Activated CD4-positive, alpha-beta T cell treated with anti-CD3 and anti-CD28 coated beads, Interleukin-2, amount 50 U/mL, for 4 hours (primary cell): Measurements from ENCODE around the gene NSMCE4A.
"Not testable (repeated sequence)": the region's sequence is repeated elsewhere in the genome, so short reads cannot be mapped to it uniquely, and the experiment has no call there.

Experiments
- DNase-seq, 2 experiments: peaks; one replicate each; pipeline ENCODE4 v3.0.0-alpha.2; 2020

NSMCE4A gene, protein sequence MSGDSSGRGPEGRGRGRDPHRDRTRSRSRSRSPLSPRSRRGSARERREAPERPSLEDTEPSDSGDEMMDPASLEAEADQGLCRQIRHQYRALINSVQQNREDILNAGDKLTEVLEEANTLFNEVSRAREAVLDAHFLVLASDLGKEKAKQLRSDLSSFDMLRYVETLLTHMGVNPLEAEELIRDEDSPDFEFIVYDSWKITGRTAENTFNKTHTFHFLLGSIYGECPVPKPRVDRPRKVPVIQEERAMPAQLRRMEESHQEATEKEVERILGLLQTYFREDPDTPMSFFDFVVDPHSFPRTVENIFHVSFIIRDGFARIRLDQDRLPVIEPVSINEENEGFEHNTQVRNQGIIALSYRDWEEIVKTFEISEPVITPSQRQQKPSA

DNA sequence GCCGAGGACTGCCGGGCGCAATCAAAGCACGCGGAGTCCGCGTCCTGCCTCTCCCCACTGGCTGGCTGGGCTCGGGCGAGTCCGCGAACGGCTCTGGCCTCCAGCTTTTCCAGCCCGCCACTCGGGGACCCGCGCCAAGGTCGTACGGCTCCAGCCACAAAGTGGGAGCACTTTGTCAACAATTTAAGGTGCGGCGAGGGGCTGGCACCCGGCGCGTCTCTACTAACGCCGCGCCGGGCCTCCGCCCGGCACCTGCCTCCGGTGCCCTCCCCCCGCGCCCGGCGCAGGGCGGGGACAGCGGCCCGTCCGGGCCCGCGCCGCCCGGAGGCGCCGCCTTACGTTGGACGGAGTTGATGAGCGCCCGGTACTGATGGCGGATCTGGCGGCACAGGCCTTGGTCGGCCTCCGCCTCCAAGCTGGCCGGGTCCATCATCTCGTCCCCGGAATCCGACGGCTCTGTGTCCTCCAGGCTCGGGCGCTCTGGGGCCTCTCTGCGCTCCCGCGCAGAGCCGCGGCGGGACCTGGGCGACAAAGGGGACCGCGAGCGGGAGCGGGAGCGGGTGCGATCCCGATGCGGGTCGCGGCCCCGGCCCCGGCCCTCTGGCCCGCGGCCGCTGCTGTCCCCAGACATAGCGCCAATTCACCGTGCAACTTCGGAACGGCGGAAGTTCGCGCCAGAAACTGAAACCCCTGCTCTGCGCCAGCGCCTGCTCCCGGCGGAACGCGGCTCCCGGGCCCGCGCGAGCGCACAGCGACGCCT, at the start of gene NSMCE4A:
Gene NSMCE4A, minus strand, starts transcription at position 683 of the 760 bp plus-strand sequence. Its CDS starts 52 bp downstream, at position 631.
- peak; percentile 60 to 61 for DNase-seq

GRCh38 chr10:122023257-122023656, 48.2 kb upstream of the NSMCE4A start:
- DNase-seq = not testable (repeated sequence)

DNA sequence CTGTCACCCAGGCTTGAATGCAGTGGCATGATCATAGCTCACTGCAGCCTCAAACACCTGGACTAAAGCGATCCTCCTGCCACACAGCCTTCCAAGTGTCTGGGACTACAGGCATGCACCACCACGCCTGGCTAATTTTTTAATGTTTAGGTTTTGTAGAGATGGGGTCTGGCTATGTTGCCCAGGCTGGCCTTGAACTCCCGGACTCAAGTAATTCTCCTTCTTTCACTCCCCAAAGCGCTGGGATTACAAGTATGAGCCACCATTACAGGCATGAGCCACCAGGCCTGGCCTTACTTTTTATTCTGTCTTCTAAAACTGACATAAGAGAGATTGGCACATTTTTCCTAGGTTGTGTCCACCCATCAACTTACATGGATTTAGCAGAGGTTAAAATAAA, 47.3 kb upstream of the NSMCE4A start:
- no peak for DNase-seq

DNA sequence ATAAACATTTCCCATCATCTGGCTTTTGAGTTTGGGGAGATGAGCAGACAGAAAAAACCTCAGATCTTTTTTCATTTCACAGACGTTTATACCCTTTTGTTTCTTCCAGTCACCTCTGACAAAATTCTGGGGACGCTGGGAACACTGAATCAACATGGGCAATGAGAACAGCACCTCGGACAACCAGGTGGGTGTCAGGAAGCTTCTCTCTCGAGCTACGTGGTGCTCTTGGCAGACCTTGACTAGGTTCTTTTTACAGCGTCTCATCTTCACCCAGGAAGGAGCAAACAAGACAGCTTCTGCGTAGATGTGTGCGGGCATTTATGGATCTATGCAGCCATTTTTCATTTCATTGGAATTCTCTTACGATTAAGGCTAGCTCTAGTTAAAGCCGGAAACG, 46.8 kb upstream of the NSMCE4A start:
- DNase-seq = no peak

DNA sequence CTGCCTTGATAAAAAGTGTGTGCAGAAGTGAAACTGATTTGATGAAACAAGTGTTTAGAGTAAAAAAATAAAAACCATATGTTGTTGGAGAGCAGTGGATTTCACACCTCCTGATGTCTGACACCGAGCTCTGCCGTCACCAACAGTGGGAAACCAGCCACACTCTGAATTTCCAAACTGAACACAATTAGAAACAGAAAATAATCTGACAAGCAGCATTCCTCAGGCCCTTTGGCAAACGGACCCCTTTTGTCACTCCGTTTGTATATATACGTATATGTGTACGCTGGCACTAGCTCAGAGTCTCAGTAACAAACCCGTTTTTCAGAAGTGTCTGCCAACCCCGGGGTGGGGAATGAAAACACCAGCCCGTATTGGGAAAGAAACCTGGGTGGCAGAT, 46.4 kb upstream of the NSMCE4A start:
- no peak for DNase-seq

GRCh38 chr10:122020226-122020625, 45.2 kb upstream of the NSMCE4A start:
- DNase-seq = no peak

DNA sequence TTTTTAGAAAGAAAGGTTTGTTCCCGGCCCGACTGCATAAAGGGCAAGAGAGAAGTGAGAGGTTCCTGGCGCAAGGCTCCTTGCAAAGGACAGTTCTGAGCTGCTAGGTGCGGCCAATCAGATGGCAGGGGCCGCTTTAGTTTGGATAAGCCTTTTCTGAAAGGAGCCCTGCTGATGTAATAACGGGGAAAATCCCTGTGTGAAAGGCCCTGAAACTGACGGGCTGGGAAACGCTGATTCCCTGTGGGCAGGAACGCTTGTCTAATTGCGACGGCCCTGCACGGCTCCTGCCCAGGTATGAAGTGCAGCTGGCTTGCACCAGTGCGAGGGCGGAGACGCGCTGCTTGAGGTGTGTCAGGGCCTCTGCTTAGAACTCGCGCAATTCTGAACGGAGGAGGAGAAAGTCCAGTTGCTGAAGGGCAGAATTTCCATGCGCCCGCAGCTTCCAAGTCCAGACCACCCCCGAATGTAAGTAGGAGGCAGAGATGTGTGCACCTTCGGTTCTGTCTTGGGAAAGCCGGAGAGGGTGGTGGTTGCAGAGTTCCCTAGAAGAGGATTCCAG, 44.5 kb upstream of the NSMCE4A start:
- DNase-seq = no peak

GRCh38 chr10:122018951-122019413, 44.0 kb upstream of the NSMCE4A start:
- no peak for DNase-seq

- no peak for DNase-seq
These were observed 43.5 kb upstream of the NSMCE4A start for GRCh38 chr10:122018491-122018890.

GRCh38 chr10:122017926-122018325, 42.9 kb upstream of the NSMCE4A start:
- DNase-seq = not testable (repeated sequence)

- no peak for DNase-seq
These were observed 39.7 kb upstream of the NSMCE4A start for GRCh38 chr10:122014652-122015248.

- no peak for DNase-seq
These were observed 38.3 kb upstream of the NSMCE4A start for GRCh38 chr10:122013311-122013780.

DNA sequence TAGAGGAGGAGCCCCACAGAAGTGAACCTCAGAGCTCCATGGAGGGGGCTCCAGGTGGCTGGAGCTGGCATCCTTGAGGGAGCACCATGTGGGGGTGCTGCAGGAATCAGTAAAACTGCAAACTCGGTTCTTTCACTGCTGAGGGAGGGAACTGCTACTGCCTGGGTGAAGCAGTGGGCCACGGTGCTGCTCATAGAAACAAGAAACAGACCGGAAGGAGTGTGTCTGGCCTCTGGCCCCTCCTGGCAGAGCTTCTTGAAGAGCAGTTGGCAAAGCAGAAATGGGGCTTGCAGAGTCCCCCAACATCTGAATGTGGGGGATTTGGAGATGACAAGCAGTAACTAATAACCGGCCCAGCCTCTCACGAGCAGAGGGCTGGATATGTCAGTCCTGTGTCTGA, 37.7 kb upstream of the NSMCE4A start:
- no peak for DNase-seq

DNA sequence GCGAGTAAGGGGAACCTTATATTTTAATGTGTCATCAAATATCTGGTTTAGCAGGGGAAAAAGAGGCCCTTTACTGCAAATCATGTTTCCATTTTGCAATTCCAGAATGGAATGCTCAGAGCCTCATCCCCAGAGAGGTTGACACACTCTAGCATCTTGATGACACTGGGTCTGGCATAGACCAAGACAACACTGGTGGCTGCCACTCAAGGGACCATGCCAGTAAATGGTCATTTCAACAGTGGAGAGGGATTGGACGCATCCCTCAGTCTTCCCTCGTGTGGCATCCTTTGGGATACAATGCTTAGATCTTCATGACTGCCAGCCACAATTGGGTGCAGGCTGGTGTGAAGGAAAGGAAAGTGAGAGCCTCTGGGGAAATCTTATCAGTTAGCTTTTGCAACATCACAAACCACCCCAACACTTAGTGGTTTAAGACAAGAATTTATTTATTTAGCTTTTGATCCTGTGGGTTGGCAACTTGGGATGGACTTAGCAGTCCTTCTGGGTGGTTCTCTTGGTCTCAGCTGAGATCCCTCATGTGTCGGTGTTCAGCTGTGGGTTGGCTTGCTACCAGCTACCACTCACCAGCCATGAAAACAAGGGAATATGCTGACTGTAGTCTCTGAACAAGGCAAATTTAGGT, 35.5 kb upstream of the NSMCE4A start:
- no peak for DNase-seq

DNA sequence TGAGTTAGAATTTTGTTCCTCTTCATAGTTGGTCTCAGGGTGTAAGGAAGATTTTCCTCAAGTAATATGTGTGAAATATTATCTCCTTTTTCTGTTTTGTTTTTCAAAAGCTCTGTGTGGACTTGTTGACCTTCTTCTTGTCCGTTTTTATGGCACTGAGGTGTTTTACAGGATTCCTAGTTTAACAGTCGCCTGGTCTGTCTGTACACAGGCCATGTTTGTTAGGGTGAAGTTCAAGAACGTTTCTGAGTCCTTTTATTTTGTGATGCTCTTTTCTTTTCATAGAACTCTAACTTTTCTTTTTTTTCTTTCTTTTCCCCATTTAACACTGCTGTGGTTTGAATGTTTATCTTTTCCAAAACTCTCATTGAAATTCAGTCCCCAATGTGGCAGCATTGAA, 32.4 kb upstream of the NSMCE4A start:
- DNase-seq = no peak

DNA sequence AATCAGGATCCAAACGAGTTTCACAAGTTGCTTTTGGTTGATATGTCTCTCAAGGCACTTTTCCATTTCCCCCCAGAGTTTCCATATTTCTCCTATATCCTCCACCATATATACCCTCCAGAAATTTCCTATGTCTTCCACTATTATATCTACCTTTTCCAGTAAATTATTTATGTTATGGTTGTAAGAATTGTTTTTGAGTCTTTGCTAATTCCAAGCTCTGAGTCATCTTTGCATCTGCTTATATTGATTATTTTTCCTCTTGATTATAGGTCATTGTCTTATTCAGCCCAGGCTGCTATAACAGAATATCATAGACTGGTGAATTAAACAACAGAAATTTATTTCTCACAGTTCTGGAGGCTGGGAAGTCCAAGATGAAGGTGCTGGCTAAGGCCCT, 26.7 kb upstream of the NSMCE4A start:
- DNase-seq = no peak

DNA sequence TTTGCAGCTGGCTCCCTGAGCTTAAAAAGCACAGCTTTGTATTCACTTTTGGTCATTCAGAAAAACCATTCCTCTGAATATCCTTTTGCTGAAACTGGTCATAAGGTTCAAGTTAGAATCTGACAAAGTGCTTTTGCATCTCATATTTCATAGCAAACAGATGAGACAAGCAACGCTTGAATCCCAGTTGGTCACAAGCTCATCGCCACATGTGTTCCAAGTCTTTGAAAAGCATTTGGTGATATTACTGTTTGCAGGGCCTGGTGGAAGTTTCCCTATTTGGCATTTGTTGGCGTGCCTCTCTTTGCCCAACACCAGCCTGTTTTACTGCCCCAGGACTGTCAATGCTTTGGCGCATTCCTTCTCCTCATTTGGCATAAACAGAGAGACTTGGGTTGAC, 24.3 kb upstream of the NSMCE4A start:
- no peak for DNase-seq

DNA sequence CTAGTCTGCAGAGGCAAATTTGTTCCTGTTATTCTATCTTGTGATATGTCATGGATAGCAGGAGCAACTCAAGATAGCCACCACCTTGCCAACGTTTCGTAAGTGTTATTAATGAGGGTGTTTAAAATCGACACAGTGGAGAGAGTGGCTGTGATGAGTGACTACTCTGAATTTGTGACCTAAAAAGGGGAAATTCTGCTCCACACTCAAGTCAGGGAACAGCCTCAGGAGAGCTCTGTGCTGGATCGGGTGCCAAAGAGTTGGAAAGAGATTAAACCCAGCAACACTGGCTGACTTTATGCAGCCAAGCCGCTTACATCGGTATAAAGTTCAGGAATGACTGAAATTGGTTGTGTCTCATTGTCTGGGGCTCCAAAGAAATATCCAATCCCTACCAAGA, 23.4 kb upstream of the NSMCE4A start:
- DNase-seq = no peak

DNA sequence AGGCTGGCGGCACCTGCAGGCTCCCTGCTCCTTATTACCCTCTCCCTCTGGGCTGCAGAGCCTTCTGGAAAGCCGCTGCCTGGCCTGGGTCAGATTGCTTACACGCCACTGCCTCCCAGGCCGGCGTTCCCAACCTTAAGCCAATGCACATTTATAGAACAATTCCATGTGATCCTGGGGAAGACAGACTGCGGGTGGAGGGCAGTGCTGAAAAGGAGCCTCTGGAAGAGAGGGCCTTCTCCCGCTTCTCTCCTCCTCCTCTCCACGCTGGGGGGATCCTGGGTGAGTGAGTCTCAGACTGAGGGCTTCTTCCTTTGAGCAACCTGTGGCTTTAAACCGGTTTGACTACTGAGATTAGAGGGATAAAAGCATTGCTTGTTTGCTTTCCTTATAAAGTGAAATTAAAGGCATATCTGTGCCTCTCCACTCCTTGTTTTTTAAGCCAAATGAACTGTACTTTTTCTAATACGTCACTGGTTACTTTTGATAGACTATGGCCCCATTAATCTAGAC, 19.5 kb upstream of the NSMCE4A start:
- no peak for DNase-seq

- not testable (repeated sequence) for DNase-seq
These were observed 16.7 kb upstream of the NSMCE4A start for GRCh38 chr10:121991727-121992126.

DNA sequence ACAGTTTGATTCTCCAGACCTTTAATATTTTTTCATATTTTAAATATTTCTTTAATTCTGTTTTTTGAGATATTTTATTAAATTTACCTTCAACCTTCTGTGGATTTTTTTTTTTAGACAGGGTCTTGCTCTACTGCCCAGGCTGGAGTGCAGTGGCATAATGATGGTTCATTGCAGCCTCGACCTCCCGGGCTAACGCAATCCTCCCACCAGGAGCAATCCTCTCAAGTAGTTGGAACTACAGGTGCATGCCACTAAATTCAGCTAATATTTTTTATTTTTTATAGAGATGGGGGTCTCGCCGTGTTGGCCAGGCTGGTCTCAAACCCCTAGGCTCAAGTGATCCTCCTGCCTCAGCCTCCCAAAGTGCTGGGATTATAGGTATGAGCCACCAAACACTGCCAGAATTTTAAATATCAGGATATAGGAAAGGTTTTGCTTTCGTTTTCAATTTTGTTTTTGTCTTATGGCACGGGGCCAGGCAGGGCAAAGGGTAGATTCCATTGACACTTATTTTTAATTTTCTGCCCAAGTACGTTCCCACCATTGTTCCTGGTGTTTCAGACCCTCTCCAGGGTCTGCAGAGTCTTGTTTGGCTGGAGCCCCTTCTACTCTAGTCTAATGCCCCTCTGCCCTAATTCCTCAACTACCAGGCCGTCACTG, 15.1 kb upstream of the NSMCE4A start:
- no peak for DNase-seq
